OCI-LY7 (cell line): ENCODE data around the gene TMEM200A.

ENCODE experiments used
- EZH2phosphoT487 ChIP-seq: fragments of 200-600 bp; sonication (generic); IDR thresholded peaks from 2 replicates; pipeline ENCODE4 v1.6.1; 2018; ENCODE audit warnings: low read depth, borderline replicate concordance, mild to moderate bottlenecking, mixed run types, antibody characterized with exemption, low read length, moderate library complexity, mixed read lengths
- TF ChIP-seq, protein P1 (sequence below): fragments of 200-600 bp; sonication (generic); conservative IDR thresholded peaks from 2 replicates; pipeline ENCODE4 v1.5.1; 2014; ENCODE audit warnings: mild to moderate bottlenecking, antibody characterized with exemption, low read length, moderate library complexity, mixed read lengths

DNA sequence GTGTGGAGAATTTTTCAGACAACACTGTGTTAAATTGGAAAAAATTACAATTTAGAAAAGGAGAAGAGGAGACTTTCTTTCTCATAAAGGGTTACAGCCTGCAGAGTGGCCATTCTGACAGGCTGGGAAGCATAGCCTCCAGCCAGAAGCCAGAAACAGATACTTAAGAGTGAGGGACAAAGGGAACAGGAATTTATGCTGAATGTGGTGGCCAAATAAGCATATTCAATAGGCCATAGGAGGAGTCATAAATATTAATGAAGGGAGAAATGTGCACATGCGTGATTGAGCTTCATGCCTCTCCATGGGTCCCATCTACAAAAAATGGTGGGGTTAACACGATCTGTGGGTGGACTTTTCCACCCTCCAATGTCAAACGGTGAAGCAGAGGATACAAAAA lies 13.4 kb downstream of the TMEM200A start:
- TF ChIP-seq, protein P1, sequence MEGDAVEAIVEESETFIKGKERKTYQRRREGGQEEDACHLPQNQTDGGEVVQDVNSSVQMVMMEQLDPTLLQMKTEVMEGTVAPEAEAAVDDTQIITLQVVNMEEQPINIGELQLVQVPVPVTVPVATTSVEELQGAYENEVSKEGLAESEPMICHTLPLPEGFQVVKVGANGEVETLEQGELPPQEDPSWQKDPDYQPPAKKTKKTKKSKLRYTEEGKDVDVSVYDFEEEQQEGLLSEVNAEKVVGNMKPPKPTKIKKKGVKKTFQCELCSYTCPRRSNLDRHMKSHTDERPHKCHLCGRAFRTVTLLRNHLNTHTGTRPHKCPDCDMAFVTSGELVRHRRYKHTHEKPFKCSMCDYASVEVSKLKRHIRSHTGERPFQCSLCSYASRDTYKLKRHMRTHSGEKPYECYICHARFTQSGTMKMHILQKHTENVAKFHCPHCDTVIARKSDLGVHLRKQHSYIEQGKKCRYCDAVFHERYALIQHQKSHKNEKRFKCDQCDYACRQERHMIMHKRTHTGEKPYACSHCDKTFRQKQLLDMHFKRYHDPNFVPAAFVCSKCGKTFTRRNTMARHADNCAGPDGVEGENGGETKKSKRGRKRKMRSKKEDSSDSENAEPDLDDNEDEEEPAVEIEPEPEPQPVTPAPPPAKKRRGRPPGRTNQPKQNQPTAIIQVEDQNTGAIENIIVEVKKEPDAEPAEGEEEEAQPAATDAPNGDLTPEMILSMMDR: no peak
- TF ChIP-seq EZH2phosphoT487: no peak
